Bone marrow (tissue), 2 donors: Measurements from ENCODE around the gene CST7.
A peak's percentile ranks its signal among the peaks of the same experiment; 100 is the strongest.
"Not testable (repeated sequence)": the region's sequence is repeated elsewhere in the genome, so short reads cannot be mapped to it uniquely, and the experiment has no call there.

ENCODE experiments used
- DNase-seq, 2 donors: peaks; one replicate each; lab custom pipeline; 2025; lab: John Stamatoyannopoulos, UW

CST7 gene, protein sequence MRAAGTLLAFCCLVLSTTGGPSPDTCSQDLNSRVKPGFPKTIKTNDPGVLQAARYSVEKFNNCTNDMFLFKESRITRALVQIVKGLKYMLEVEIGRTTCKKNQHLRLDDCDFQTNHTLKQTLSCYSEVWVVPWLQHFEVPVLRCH

GRCh38 chr20:24948939-24949679, at the start of gene CST7:
Gene CST7 (plus strand): TSS chr20:24949269. CDS start chr20:24949506, 237 bp downstream.
- peak; percentile 19 to 62 for DNase-seq

GRCh38 chr20:24906806-24907205, 42.3 kb upstream of the CST7 start:
- DNase-seq: no peak

DNA sequence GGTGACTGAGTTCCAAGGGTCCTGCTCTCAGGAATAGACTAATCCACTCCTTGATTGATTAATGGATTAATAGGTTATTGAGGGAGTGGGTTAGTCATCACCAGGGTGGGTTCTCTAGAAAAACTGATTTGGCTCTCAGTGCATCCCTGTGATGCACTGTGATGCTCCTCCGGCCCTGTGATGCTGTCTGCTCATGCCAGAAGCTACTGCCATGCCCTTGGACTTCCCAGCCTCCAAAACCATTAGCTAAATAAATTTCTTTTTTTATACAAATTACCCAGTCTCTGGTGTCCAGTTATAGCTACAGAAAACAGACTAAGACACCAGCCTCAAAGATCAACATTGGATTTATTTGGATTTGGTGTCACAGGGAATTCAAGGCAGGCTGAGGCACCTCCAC, 40.4 kb upstream of the CST7 start:
- no peak for DNase-seq

DNA sequence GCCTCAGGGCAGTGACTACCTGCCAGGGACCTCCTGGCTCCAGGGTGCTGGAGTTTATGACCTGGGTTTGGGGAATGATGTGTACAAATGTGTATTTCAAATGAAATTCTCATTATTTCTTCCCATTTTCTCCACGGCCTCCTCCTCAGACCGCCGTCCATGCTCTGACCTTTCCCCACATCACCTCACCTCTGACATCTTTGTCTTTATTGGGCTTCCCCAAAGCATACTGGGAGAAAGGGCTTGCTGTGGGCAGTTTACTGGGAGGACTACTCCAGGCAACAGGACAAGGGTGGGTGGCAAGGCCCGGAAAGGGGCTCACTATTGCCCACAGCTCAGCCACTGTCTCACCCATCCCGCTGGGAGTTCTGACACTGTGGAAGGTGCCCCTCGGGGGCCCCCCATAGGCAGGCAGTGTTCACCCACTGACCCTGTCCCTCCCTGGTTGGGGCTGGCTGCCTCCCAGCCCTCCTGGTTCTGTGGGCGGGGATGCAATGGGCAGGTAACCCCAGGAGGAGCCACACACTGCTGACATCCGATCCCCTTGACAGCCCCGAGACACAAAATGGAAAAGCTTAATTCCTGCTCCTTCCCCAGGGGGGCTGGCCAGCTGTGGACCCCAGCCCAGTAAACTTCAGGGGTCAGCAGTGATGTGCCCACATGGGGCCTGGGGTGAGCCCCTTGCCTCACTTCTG, 39.8 kb upstream of the CST7 start:
- no peak for DNase-seq

DNA sequence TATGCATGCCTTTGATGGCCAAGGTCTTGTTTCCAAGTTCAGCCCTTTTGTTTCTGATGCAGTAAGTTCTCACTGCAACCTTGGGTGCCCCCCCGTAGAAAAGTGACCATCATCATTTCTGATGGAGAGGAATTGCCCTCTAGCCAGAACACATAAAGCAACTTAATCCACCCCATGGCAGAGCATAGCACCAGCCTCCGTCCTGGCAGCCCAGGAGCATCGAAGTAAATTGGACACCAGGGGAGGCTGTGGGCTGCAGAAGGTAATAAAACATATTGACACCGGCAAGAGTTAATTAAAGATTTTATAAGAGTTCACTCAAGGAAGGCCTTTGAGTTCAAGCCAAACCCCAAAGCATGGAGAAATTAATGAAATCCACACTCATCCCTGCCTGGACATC, 39.2 kb upstream of the CST7 start:
- no peak for DNase-seq

DNA sequence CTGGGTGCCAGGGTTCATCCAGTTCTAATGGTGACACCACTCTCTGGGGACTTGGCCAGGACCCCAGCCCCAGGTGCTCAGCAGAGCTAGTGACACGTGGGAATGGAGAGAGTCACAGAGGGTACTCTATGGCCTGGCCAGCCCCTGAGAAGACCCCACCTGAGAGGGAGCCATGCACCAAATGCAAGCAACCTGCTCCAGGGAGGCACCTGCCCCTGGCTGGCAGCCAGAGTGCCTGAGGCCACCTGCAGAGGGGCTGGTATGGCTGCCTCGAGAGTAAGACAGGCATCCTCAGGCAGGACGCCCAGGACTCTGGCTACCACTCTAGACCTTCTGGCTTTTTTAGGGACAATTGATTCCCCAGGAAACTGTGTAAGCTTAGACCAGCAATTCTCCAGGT, 38.6 kb upstream of the CST7 start:
- no peak for DNase-seq

- DNase-seq: no peak
Measured at GRCh38 chr20:24911461-24911860, 37.6 kb upstream of the CST7 start.

- no peak for DNase-seq
Measured at GRCh38 chr20:24912397-24913075, 36.5 kb upstream of the CST7 start.

DNA sequence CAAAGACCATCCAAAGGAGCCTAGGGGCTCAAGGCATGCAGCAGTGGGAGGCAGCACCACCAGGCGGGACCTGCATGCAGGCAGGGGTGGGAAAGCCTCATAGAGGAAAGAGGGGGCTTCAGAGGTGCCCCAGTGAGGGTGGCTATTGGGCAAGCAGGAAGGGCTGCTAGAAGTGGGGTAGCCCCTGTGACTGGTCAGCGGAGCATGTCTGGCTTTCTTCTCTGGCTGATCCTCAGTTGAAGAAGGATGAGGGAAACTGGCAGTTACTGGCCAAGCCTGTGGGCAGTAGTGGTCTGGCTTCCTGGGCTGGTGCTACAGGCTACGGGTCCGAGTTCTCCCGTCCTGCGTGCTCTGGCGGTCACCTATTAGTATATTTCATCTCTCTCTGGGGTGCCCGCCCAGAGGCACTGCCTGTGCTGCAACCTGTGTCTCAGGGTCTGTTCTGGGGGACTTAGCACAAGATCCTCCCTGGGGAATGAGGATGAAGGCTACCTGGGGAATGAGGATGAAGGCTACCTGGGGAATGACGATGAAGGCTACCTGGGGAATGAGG, 35.9 kb upstream of the CST7 start:
- no peak for DNase-seq

DNA sequence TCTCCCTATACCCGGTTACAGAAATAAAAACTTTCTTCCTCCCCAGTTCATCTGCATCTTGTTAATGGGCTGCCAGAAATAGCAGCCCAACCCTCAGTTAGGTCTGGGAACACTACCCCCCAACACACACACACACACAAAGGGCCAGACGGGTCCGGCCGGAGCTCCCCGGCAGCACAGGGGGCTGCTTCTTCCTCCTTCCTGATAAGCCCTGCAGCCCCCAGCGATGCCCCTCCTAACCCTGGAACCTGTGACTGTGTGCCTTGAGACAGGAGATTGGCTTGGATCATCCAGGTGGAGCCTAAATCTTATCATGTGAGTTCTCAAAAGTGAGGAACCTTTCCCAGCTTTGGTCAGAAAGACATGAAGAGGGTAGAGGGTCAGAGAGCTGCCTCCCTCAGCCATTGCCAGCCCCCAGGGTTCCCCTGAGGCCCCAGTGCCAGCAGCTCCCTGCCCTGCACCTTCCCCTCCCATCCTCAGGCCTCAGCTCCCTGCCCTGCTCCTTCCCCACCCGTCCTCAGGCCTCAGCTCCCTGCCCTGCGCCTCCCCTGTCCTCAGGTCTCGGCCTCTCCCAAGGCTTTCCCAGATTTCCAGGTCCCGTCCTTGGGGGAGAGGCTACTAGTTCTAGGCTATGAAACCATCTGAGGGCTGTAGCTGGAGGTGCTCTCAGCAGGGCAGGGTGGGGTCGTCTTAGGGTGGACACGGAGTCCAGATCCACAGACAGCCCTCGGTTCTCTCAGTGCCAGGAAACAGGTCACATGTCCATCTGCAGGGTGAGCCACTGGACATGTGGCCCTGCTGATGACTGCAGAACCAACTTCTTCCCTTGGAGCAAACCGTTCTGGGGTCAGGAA, 34.5 kb upstream of the CST7 start:
- no peak for DNase-seq

GRCh38 chr20:24915440-24915839, 33.6 kb upstream of the CST7 start:
- DNase-seq: no peak

GRCh38 chr20:24915892-24916291, 33.2 kb upstream of the CST7 start:
- DNase-seq: no peak

- no peak for DNase-seq
Measured at GRCh38 chr20:24916412-24916811, 32.7 kb upstream of the CST7 start.

- no peak for DNase-seq
Measured at GRCh38 chr20:24917056-24917455, 32.0 kb upstream of the CST7 start.

- peak in 1 of 2 donors; percentile 23 for DNase-seq
Measured at GRCh38 chr20:24917797-24918578, 31.1 kb upstream of the CST7 start.

DNA sequence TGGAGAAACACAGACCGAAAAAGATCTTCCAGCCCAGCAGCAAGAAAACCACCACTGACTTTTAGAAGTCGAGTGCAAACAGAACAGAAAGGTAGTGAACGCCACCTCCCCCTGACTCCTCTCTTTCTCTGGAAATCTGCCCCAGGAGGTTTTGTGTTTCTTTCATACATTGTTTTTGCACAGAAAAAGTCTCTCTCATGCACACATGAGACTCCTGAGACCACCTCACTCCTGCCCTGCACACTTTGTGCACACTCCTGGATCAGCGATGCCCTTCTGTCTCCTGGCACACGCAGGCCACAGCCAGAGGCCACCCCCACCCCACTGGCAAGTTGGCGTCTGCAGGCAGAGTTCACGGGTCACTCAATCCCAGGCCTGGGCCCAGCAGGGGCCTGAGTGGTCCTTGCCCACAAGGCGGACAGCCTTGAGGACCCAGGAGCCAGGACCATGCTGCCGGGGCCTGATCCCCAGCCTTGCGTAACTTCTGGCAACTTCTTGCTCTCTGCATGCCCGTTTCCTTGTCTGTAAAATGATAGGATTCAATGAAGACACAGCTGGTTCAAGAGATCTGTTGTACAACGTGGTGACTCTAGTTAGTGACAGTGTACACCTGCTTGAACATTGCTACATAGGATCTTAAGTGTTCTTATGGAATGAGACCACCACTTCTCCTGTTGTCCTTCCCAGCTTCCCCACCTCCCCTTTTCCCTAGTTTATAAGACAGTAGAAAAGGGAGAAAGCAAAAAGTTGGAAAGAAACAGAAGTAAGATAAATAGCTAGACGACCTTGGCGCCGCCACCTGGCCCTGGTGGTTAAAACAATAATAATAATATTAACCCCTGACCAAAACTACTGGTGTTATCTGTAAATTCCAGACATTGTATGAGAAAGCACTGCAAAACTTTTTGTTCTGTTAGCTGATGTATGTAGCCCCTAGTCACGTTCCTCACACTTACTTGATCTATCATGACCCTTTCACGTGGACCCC, 30.2 kb upstream of the CST7 start:
- no peak for DNase-seq

- DNase-seq: not testable (repeated sequence)
Measured at GRCh38 chr20:24919665-24920064, 29.4 kb upstream of the CST7 start.

- DNase-seq: not testable (repeated sequence)
Measured at GRCh38 chr20:24920706-24921105, 28.4 kb upstream of the CST7 start.

DNA sequence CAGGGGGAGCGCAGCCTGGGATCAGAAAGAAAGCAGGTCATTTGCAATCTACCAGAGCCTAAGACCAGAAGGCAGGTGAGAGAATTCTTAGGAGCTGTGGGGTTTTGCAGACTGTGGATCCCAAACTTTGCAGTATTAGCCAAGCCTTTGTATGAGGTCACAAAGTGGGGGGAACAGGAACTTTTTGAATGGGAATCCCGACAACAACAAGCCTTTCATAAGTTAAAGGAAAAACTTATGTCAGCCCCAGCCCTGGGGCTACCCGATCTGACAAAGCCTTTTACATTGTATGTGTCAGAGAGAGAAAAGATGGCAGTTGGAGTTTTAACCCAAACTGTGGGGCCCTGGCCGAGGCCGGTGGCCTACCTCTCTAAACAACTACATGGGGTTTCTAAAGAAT, 19.8 kb upstream of the CST7 start:
- not testable (repeated sequence) for DNase-seq
